Motor neuron (in vitro differentiated cells): ENCODE data around the gene MATN3. TPM values are rescaled to one million over a fixed set of nuclear protein-coding genes. Genes with fewer than 3 reads are reported as not detected.
A peak's percentile ranks its signal among the peaks of the same experiment; 100 is the strongest.

Experiments used
- ATAC-seq, 8 experiments: fragments of 200-7000 bp; cut with Tn5 transposase; replicated peaks in 6 of 8; 2 replicates each; pipeline ENCODE4 v1.8.0; 2021; ENCODE audit warnings: mild to moderate bottlenecking in 8 of 8, moderate library complexity in 8 of 8
- H3K27ac ChIP-seq, 2 donors: fragments of 250-450 bp; sonication (Bioruptor Pico); 2 replicates each; pipeline ENCODE4 v1.9.0; 2021; ENCODE audit warnings: antibody characterized with exemption in 2 of 2, mild to moderate bottlenecking in 2 of 2, moderate library complexity in 1 of 2
- H3K4me1 ChIP-seq, 2 donors: fragments of 250-450 bp; sonication (Bioruptor Pico); replicated peaks in 1 of 2; 2 replicates each; pipeline ENCODE4 v1.6.1; 2021; ENCODE audit warnings: antibody characterized with exemption in 2 of 2, mild to moderate bottlenecking in 2 of 2, moderate library complexity in 1 of 2
- H3K4me3 ChIP-seq, 5 donors: fragments of 250-450 bp; sonication (Bioruptor Pico); 2 replicates each; pipeline ENCODE4 v1.9.0; 2021; ENCODE audit warnings: antibody characterized with exemption in 5 of 5, mild to moderate bottlenecking in 5 of 5, moderate library complexity in 4 of 5
- WGBS, 10 experiments: fragments of 450-650 bp; shearing (Covaris generic); methylation state at CpG; one replicate each; pipeline ENCODE4 v1.0.0; 2022; 5-methylcytosine and 5-hydroxymethylcytosine counted together
- in situ Hi-C, 9 experiments: fragments of 400-800 bp; cut with MboI; loops; one replicate each; pipeline ENCODE4 v1.15.0; 2021; ENCODE audit warnings: low sequenced_read_pairs in 9 of 9, low pct_unique_long_range_greater_than_20kb in 2 of 9; ENCODE audit not compliant: unreplicated experiment in 9 of 9
- total RNA-seq, 8 experiments: library from RNA; unstranded; fragments of 300-600 nt; gene quantifications; 2 replicates each; pipeline versions ENCODE4 v1.2.3 to v1.2.4, GENCODE V29; 2022

The MATN3 gene
- total RNA-seq, 8 experiments from 2014 or later: 0.14 to 3.4 (median 0.66) TPM

GRCh38 chr2:20030224-20030623 lies 17.8 kb upstream of the MATN3 start:
- ATAC-seq: no peak
- Histone ChIP-seq H3K27ac (no peak overlapping the region), H3K4me1 (peaks cover 0 to 4% of the 10 kb centered on the region in 2 donors), H3K4me3 (no peak overlapping the region)
- 80 to 100% (median 94%) methylated on average over 1 to 6 of the region's 6 CpGs; no CpG with 5 or more reads in 3 of the 10 experiments for WGBS, 10 experiments
- in situ Hi-C loops: no loop called here

- WGBS, 10 experiments: 50 to 100% (median 86%) methylated on average over 2 to 3 of the region's 3 CpGs; no CpG with 5 or more reads in 1 of the 10 experiments
- no peak overlapping the region for H3K27ac ChIP-seq
- in situ Hi-C loops: no loop called here
- peaks cover 0 to 7% of the 10 kb centered on the region in 2 donors for H3K4me1 ChIP-seq
- no peak overlapping the region for H3K4me3 ChIP-seq
- no peak for ATAC-seq
Measured at GRCh38 chr2:20027705-20028434, 15.4 kb upstream of the MATN3 start.

GRCh38 chr2:20027260-20027677 lies 14.8 kb upstream of the MATN3 start:
- H3K27ac ChIP-seq: no peak overlapping the region
- no peak overlapping the region for H3K4me3 ChIP-seq
- no peak for ATAC-seq
- H3K4me1 ChIP-seq: peaks cover 0 to 7% of the 10 kb centered on the region in 2 donors
- 40 to 100% (median 75%) methylated on average over 1 to 4 of the region's 4 CpGs for WGBS, 10 experiments
- in situ Hi-C loops: no loop called here

GRCh38 chr2:20025065-20025786 lies 12.8 kb upstream of the MATN3 start:
- 33 to 100% (median 78%) methylated on average over 1 to 2 of the region's 3 CpGs; no CpG with 5 or more reads in 2 of the 10 experiments for WGBS, 10 experiments
- ATAC-seq: peak; percentile 49 to 98 (median 77)
- in situ Hi-C loops: no loop called here
- Histone ChIP-seq H3K27ac (no peak overlapping the region), H3K4me3 (no peak overlapping the region), H3K4me1 (peaks cover 0 to 7% of the 10 kb centered on the region in 2 donors)

DNA sequence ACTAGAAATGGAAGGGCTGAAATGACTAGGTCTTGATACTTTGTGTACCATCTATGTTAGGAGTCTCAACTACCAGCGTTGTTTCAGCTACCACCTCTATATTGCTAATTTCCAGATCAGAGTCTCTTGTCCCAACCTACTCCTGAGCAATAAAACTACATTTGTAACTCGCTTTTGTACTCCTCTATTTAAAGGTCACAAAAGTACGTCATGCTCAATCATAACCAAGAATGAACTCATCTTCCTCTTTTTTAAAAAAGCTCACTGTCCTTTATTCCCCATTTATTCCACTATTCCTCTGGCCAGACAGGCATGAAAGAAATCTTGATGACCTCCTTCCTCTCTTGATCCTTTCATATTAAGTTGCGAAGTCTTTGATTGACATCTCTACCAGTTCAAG lies 11.2 kb upstream of the MATN3 start:
- H3K27ac ChIP-seq: no peak overlapping the region
- in situ Hi-C loops: loop anchor here in 1 of 9 experiments (25.0 kb wide), 1 partner anchor 89 kb away; no protein-coding TSS in a partner anchor
- no peak for ATAC-seq
- H3K4me1 ChIP-seq: peaks cover 0 to 7% of the 10 kb centered on the region in 2 donors
- no peak overlapping the region for H3K4me3 ChIP-seq
- WGBS, 10 experiments: 77 to 100% (median 96%) methylated on average over 1 to 4 of the region's 4 CpGs

DNA sequence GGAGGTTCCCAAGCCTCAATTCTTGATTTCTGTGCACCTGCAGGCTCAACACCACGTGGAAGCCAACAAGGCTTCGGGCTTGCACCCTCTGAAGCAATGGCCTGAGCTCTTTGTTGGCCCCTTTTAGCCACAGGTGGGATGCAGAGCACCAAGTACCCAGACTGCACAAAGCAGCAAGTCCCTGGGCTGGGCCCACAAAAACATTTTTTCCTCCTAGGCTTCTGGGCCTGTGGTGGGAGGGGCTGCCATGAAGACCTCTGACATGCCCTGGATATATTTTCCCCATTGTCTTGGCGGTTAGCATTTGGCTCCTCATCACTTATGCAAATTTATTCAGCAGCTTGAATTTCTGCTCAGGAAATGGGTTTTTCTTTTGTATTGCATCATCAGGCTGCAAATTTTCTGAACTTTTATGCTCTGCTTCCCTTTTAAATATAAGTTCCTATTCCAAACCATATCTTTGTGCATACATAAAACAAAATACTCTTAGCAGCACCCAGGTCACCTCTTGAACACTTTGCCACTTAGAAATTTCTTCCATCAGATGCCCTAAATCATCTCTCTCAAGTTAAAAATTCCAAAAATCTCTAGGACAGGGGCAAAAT lies 9.0 kb upstream of the MATN3 start:
- Histone ChIP-seq H3K27ac (no peak overlapping the region), H3K4me1 (peaks cover 0 to 7% of the 10 kb centered on the region in 2 donors), H3K4me3 (no peak overlapping the region)
- no peak for ATAC-seq
- in situ Hi-C loops: loop anchor here in 1 of 9 experiments (25.0 kb wide), 1 partner anchor 91 kb away; no protein-coding TSS in a partner anchor
- WGBS, 10 experiments: 63 to 96% (median 86%) methylated on average over 1 to 3 of the region's 3 CpGs; no CpG with 5 or more reads in 3 of the 10 experiments

- ATAC-seq: no peak
- no peaks in the 10 kb centered on the region for H3K4me1 ChIP-seq
- WGBS, 10 experiments: 57 to 100% (median 90%) methylated on average over 2 to 4 of the region's 4 CpGs; no CpG with 5 or more reads in 1 of the 10 experiments
- in situ Hi-C loops: loop anchor here in 2 of 9 experiments (10.0 to 25.0 kb wide), 2 partner anchors 75 to 93 kb away; no protein-coding TSS in a partner anchor
- no peak overlapping the region for H3K27ac ChIP-seq
- H3K4me3 ChIP-seq: no peak overlapping the region
Measured at GRCh38 chr2:20019747-20020146, 7.3 kb upstream of the MATN3 start.

- H3K4me1 ChIP-seq: no peaks in the 10 kb centered on the region
- 83 to 100% (median 100%) methylated on average over 1 to 2 of the region's 2 CpGs; no CpG with 5 or more reads in 4 of the 10 experiments for WGBS, 10 experiments
- in situ Hi-C loops: loop anchor here in 2 of 9 experiments (10.0 to 25.0 kb wide), 2 partner anchors 76 to 94 kb away; no protein-coding TSS in a partner anchor
- no peak for ATAC-seq
- no peak overlapping the region for H3K27ac ChIP-seq
- H3K4me3 ChIP-seq: no peak overlapping the region
Measured at GRCh38 chr2:20018601-20019152, 6.2 kb upstream of the MATN3 start.

- peaks cover 0 to 6% of the 10 kb centered on the region in 2 donors for H3K4me1 ChIP-seq
- no peak overlapping the region for H3K27ac ChIP-seq
- ATAC-seq: no peak
- in situ Hi-C loops: loop anchor here in 2 of 9 experiments (10.0 to 25.0 kb wide), 2 partner anchors 78 to 96 kb away; no protein-coding TSS in a partner anchor
- no peak overlapping the region for H3K4me3 ChIP-seq
Measured at GRCh38 chr2:20016346-20016745, 3.9 kb upstream of the MATN3 start.

DNA sequence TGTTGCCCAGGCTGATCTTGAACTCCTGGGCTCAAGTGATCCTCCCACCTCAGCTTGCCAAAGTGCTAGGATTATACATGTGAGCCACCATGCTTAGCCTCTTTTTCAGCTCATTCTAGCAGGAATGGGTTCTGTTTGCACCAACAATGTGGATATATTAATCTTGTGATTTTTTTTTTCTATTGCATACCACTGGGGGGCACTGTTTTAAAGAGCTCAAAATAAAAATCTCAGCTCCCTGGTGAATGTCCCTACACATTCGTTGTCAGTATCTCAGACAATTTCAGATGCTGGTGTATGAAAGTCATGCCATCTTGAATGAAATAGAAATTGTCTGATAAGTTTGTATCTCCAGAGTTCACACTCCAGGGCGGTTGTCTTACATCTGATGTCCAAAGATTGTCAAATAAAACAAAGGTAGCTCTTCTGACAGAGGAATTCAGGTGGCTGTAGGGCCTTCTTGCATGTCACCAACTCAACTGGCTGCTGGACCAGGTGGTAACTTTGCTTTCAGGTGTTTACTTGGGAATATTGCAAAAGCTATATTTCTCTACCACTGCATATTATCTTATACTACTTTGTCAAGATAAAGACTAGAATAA lies 3.1 kb upstream of the MATN3 start:
- Histone ChIP-seq H3K27ac (no peak overlapping the region), H3K4me1 (peaks cover 0 to 6% of the 10 kb centered on the region in 2 donors), H3K4me3 (no peak overlapping the region)
- ATAC-seq: peak in 4 of 8 experiments; percentile 12 to 57 (median 40)
- in situ Hi-C loops: loop anchor here in 2 of 9 experiments (10.0 to 25.0 kb wide), 2 partner anchors 79 to 97 kb away; no protein-coding TSS in a partner anchor
- 0 to 50% (median 14%) methylated on average over 1 to 2 of the region's 2 CpGs; no CpG with 5 or more reads in 1 of the 10 experiments for WGBS, 10 experiments

GRCh38 chr2:20013126-20013849 lies 820 bp upstream of the MATN3 start:
- H3K4me3 ChIP-seq: peak overlapping the region in 4 of 5 donors; percentile 28 to 40 (median 34)
- no peak overlapping the region for H3K27ac ChIP-seq
- H3K4me1 ChIP-seq: peaks cover 0 to 6% of the 10 kb centered on the region in 2 donors
- WGBS, 10 experiments: 36 to 83% (median 53%) methylated on average over 1 to 11 of the region's 15 CpGs
- ATAC-seq: peak in 5 of 8 experiments; percentile 15 to 35 (median 33)
- in situ Hi-C loops: loop anchor here in 2 of 9 experiments (10.0 to 25.0 kb wide), 2 partner anchors 82 to 99 kb away; no protein-coding TSS in a partner anchor
